HG03095 (cell line): ENCODE results near the gene ZBTB2.
"Not testable (repeated sequence)": the region's sequence is repeated elsewhere in the genome, so short reads cannot be mapped to it uniquely, and the experiment has no call there.

Experiments used
- ATAC-seq: cut with Tn5 transposase; IDR thresholded peaks from one replicate; pipeline ENCODE4 v1.9.1; 2021; ENCODE audit warnings: moderate library complexity; ENCODE audit not compliant: unreplicated experiment

ZBTB2 gene

DNA sequence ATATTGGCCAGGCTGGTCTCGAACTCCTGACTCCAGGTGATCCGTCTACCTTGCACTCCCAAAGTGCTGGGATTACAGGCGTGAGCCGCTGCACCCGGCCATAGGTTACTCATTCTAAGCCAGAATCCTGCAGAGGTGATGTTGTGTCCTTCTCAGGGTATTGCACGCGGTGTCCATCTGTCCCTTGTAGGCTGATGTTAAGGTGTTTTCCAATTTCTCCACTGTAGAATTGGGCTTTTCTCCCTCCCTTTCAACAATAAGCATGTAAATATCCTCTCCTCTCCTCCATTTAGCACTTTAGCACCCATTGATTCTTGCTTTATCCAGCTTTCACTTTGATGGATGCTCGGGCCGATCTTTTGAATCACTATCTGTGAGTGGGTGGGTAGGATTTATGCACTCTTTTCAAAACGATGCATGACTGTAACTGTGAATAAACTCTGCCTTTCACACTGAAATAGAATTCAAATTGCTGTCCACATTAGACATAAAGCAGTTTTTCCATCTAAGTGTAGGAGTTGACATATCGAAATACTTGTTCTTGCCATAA, 52.6 kb downstream of the ZBTB2 start:
- no peak for ATAC-seq

DNA sequence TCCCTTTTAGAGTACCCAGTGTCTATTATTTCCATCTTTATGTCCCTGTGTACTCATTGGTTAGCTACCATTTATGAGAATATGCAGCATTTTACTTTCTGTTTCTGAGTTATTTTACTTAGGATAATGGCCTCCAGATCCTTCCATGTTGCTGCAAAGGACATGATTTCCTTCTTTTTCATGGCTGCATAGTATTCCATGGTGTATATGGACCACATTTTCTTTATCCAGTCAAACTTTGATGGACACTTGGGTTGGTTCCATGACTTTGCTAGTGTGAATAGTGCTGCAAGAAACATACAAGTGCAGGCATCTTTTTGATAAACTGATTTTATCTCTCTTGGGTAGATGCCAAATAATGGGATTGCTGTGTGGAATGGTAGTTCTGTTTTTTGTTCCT, 55.4 kb downstream of the ZBTB2 start:
- ATAC-seq = no peak

DNA sequence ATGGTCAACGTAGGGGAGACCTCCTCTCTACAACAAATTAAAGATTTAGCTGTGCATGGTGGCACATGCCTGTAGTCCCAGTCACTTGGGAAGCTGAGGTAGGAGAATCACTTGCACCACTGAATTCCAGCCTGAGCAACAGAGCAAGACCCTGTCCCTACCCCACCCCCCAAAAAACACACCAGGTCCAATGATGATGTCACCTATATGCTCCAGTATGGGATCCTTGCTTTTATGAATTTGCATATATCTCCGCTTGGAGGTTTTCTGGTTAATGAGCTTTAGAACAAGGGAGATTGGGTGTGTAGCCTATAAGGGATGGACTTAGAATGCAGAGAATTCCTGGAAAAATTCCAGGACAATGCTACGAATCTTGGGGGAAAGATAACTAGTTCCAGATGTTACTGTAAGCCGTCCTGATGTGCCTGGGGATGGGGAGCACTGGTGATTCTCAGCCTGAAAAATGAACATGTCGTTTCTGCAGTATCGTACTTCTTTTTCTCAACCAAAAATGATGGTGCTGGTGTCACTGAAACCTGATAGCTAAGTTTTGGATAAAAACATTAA, 61.1 kb downstream of the ZBTB2 start:
- ATAC-seq = no peak

DNA sequence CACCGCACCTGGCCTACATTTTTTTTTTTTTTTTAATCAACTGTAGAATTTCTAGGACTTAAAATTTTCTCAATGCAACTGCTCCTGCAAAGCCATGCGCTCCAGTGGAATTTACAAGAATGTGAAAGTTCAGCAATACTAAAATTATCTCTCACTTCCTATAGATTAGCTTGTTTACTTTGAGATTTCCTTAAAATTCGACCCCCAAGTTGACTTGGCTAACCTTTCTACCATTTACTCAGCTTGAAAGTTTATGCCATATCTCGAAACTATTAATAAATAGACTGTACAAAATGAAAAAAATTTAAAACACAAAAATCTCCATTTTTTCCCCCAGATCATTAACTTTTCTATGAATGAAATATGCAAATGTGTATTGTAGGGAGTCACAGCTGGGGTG, 64.3 kb downstream of the ZBTB2 start:
- ATAC-seq = no peak

DNA sequence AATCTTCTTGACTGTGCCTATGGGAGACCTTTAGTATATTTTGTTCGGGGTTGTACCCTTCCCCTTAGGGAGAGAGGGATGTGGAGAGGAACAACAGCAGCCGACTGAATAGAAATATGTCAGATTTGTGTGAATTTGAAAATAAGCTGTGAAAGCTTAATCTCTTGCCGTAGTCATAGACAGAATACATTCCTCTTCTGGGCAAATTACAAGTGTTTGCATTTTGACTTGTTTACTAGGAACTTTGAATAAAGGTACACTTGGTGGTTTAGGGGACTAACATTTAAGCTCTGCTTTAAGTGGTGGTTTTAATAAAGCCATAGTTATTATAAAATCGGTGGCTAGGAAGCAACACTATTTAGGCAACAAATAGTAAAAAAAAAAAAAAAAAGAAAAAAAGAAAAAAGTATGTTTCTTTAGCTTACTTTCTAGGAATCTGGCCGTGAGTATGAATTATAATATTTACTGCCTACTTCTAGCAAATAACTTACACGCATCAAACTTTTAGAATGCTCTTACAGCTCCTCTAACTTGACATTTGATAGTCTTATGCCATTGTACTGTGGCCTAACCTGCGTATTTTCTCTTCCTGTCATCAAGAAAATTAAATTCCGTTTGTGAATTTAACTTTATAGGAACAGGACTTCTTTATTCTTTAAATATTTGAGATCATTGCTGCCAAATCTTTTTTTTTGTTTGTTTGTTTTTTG, 65.1 kb downstream of the ZBTB2 start:
- ATAC-seq = no peak

DNA sequence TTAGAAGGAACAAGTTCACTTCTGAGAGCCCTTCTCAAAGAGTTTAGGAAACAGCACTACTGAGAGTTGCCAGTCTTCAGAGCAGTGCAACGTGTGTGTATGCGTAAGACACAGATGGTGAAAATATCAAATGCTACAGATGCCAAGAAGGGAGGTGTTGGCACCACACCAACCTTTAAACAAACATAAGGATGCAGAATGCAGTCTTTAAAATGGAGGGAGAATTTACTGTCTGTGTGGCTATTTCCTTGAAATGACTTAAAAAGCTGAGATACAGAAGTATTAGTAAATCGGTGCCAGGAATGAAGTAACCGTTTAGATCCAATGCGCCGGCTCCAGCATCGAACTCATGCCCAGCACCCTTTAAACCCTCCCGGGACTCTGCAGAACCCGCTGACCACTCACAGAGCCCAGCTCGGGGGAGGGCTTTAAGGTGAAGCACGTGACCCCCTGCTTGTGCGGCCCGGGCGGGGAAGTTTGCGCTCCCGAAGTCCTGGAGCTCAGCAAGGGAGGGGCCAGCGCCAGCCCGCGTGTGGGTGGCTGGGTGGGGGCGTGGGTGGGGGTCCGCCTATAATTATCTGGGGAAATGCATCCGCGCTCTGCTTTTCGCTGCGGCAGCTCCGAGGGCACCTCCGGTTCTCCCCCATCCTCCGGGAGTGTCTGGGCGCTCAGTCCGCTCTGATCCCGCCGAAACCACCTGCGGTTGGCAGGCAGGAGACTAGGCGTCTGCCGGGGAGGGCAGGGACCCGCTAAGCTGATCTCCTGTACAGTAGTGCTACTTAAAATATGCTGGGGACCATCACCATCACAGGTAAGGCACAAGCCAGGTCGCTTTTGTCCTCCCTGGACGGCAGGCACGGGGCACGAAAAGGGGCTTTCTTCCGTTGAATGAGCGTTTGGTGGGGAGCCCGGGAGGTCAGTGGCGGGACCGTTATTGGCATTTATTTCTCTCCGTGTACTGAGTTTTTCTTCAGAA, 66.0 kb downstream of the ZBTB2 start:
- no peak for ATAC-seq

DNA sequence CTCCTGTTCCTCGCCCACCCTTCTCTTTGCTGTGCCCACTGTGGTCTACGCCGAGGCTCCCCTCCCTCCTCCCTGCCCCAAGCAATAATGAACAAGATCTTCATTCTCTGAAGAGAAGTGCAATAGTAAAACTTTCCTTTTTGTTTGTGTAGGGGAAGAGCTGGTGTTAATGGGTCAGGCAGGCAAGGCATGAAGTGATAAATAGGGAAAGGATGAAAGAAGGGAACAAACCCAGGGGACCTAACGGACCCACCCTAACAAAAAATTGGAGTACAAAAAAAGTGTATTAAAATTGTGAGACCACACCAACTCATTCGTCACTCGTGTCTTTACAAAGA, 66.9 kb downstream of the ZBTB2 start:
- ATAC-seq = no peak

DNA sequence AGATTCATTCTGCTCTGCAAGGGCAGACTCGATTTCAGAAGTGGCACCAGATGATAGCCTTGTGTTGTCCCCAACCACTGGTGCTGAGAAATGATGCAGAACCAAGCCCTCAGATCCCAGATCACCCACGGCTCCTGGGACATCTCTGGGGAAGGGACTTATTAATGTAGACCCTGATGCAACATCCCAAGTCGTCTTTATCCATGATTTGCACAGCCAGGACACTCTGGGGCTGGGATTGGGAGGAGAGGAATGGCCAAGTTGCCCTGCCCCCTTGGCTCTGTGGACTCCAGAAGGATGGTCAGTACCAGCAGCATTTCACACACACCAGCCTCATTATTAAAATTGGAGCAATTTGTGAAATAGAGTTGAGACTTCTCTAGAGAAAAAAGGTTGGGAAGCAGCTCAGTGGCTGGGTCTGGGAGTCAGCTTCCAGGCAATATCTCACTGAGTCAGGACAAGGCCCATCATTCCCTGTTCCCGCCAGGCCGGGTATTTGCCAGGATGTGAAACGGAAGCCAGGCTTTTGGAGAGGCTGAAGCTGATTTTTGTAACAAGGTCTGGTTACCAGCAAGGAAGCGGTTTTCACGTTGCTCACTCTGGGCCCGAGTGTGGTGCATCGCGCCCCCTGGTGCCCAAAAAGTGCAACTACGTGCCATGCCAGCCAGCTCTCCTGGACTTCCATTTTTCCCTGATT, 67.4 kb downstream of the ZBTB2 start:
- ATAC-seq = no peak

DNA sequence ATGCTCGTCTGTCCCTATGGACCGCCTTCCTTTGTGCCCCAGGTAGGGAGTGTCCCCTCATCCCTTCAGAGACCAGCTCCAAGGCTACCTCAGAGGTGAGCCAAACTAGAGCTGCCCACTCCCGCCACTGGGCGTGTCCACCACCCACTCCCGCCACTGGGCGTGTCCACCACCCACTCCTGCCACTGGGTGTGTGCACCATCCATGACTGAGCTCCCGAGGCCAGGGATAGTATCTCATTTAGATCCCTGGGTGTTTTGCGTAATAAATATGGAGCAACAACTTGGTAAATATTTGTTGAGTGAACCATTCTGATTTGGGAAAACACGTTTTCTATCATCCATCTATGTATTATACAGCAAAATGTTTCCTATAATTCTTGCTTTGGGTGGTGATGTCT, 68.8 kb downstream of the ZBTB2 start:
- ATAC-seq = no peak

DNA sequence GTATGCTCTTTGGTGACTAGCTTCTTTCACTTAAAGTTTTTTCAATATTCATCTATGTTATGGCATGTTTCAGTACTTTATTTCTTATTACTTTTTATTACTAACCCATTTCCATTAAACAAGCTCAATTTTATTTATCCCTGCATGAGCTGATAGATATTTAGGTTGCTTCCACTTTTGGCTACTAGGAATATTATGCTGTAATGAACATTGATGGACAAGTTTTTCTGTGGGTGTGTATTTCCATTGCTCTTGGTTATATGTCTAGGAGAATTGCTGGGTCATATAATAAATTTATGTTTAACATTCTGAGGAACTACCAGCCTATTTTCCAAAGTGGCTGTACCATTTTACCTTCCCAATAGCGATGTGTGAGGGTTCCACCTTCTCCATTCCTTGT, 69.9 kb downstream of the ZBTB2 start:
- ATAC-seq = no peak

DNA sequence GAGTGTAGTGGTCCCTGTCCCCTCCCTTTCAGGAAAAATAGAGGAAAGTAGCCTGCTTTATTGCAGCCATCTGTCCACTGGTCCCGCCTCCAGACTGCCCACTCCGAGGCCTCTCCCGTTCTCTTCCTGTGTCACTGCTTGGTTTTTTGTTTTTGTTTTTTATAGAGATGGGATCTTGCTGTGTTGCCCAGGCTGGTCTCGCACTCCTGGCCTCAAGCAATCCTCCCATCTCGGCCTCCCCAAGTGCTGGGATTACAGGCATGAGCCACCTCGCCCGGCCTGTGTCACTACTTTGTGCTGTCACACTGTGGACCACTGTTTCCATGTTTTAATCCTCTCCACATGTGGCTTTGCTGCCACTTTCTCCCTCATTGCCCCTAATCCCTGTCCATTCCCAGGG, 71.2 kb downstream of the ZBTB2 start:
- ATAC-seq = no peak

DNA sequence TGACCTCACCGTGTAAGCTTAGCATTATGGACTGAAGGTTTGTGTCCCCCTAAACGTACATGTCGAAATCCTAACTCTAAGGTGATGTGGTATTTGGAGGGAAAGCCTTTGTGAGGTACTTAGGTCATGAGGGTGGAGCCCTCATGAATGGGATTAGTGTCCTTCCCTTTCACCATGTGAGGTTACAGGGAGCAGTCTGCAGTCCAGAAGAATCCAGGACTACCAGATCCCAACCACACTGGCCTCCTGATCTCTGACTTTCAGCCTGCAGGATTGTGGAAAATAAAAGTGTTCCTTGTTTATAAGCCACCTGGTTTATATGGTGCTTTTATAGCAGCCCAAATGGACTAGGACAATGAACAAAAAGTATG, 73.4 kb downstream of the ZBTB2 start:
- ATAC-seq = no peak

DNA sequence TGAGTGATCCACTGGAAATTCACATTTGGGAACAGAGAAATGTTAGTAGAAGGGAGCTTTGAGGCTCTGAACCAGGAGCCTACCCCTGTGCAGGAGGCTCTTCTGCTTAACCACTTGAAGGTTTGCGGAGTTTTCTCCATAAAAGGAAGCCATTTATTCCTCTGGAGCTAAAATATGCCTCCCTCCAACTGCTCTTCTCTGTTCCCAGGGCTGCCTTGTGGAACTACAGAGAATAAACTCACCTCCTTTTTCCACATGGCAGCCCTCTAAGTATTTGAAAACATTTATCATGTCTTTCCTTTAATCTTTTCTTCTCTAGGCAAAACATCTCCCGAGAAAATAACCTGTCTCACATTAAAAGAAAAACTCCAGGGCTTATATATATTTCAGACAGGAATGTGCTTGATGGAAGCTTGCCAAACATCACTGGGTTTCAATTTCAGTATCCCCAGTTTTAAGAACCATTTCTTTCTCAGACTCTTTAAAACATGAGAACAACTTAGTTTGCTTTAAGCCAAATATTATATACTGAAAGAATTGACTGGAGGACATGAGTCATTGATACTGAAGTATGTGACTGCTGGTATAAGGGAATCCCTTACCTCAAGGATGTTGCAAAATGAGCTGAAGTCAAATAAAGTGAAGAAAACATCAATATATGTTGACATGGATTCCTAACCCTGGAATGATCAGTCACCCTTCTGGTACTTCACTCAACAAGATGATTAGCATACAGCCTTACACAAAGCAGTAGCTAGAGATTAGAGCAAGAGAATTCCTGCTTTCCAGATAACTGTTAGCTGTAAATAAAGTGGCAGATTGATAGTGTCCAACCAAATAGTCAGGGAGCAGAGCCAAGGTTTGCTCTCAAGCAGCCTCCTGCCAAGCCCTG, 74.0 kb downstream of the ZBTB2 start:
- ATAC-seq = no peak

DNA sequence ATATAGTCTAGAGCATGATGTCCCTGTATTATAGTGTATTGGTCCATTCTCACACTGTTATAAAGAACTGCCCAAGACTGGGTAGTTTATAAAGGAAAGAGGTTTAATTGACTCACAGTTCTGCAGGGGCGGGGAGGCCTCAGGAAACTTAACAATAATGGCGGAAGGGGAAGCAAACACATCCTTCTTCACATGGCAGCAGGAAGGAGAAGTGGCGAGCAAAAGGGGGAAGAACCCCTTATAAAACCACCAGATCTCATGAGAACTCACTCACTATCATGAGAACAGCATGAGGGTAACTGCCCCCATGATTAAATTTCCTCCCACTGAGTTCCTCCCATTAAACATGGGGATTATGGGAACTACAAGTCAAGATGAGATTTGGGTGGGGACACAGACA, 75.7 kb downstream of the ZBTB2 start:
- not testable (repeated sequence) for ATAC-seq
